ENCODE data around the gene SNTA1. TPM values are rescaled to one million over a fixed set of nuclear protein-coding genes. Genes with fewer than 3 reads are reported as not detected.
A peak's percentile ranks its signal among the peaks of the same experiment; 100 is the strongest.
"Not testable (repeated sequence)": the region's sequence is repeated elsewhere in the genome, so short reads cannot be mapped to it uniquely, and the experiment has no call there.

Gene SNTA1
- total RNA-seq, 1 experiment from 2014 or later, result 7.6 TPM

- Mint-ChIP-seq H3K4me1 (ENCODE audit: low read depth, unreplicated experiment) (peaks cover 19% of the 10 kb centered on the region), H3K36me3 (ENCODE audit: insufficient read depth, unreplicated experiment) (peaks cover 26% of the 10 kb centered on the region), H3K27ac (ENCODE audit: unreplicated experiment) (no peak overlapping the region), H3K9me3 (ENCODE audit: low read depth, unreplicated experiment) (no peaks in the 10 kb centered on the region), H3K27me3 (ENCODE audit: unreplicated experiment) (no peaks in the 10 kb centered on the region), H3K4me3 (ENCODE audit: low read depth, unreplicated experiment) (peak overlapping the region; percentile 99)
- intact Hi-C loops (cut with micrococcal nuclease; ENCODE audit: unreplicated experiment), result loop anchor here (5.0 kb wide), 1 partner anchor 267 kb away; the partner anchor contains the start of gene ACTL10
- CTCF ChIA-PET, result interaction anchor here (1.1 to 2.6 kb wide), 5 partner anchors 20 to 267 kb away, joined by 3 to 13 read pairs (median 6); partner anchors contain the start of genes ACTL10 and SNTA1
- DNase-seq, result no peak
- no peak for TF ChIP-seq CTCF (IDR thresholded peaks at IDR 0.05; ENCODE audit: unreplicated experiment)
- BruUV-seq (replicated peaks), result no TSS peak
Observed at GRCh38 chr20:33399924-33400323, 43.6 kb downstream of the SNTA1 start.

GRCh38 chr20:33394718-33395117, 48.8 kb downstream of the SNTA1 start:
- H3K36me3 Mint-ChIP-seq (ENCODE audit: insufficient read depth, unreplicated experiment), result peaks cover 28% of the 10 kb centered on the region
- no peak overlapping the region for H3K4me3 Mint-ChIP-seq (ENCODE audit: low read depth, unreplicated experiment)
- intact Hi-C loops (cut with micrococcal nuclease; ENCODE audit: unreplicated experiment), result no loop called here
- H3K9me3 Mint-ChIP-seq (ENCODE audit: low read depth, unreplicated experiment), result no peaks in the 10 kb centered on the region
- TF ChIP-seq CTCF (IDR thresholded peaks at IDR 0.05; ENCODE audit: unreplicated experiment), result no peak
- no peaks in the 10 kb centered on the region for H3K27me3 Mint-ChIP-seq (ENCODE audit: unreplicated experiment)
- CTCF ChIA-PET, result interaction anchor here (0.7 kb wide), 1 partner anchor 384 kb away, joined by 3 read pairs; no protein-coding TSS in a partner anchor
- no TSS peak for BruUV-seq (replicated peaks)
- no peak overlapping the region for H3K27ac Mint-ChIP-seq (ENCODE audit: unreplicated experiment)
- H3K4me1 Mint-ChIP-seq (ENCODE audit: low read depth, unreplicated experiment), result peaks cover 9% of the 10 kb centered on the region
- peak; percentile 27 for DNase-seq

- H3K36me3 Mint-ChIP-seq (ENCODE audit: insufficient read depth, unreplicated experiment), result peaks cover 33% of the 10 kb centered on the region
- H3K4me3 Mint-ChIP-seq (ENCODE audit: low read depth, unreplicated experiment), result no peak overlapping the region
- TF ChIP-seq CTCF (IDR thresholded peaks at IDR 0.05; ENCODE audit: unreplicated experiment), result no peak
- H3K27me3 Mint-ChIP-seq (ENCODE audit: unreplicated experiment), result no peaks in the 10 kb centered on the region
- H3K4me1 Mint-ChIP-seq (ENCODE audit: low read depth, unreplicated experiment), result no peaks in the 10 kb centered on the region
- DNase-seq, result no peak
- intact Hi-C loops (cut with micrococcal nuclease; ENCODE audit: unreplicated experiment), result no loop called here
- H3K9me3 Mint-ChIP-seq (ENCODE audit: low read depth, unreplicated experiment), result no peaks in the 10 kb centered on the region
- no peak overlapping the region for H3K27ac Mint-ChIP-seq (ENCODE audit: unreplicated experiment)
- BruUV-seq (replicated peaks), result no TSS peak
- CTCF ChIA-PET, result interaction anchor here (0.6 to 0.7 kb wide), 2 partner anchors 14 to 718 kb away, joined by 3 read pairs; no protein-coding TSS in a partner anchor
Observed at GRCh38 chr20:33393609-33394008, 50.0 kb downstream of the SNTA1 start.

- no peak for DNase-seq
- Mint-ChIP-seq H3K4me3 (ENCODE audit: low read depth, unreplicated experiment) (no peak overlapping the region), H3K9me3 (ENCODE audit: low read depth, unreplicated experiment) (no peaks in the 10 kb centered on the region), H3K4me1 (ENCODE audit: low read depth, unreplicated experiment) (no peaks in the 10 kb centered on the region), H3K27me3 (ENCODE audit: unreplicated experiment) (no peaks in the 10 kb centered on the region), H3K36me3 (ENCODE audit: insufficient read depth, unreplicated experiment) (peaks cover 40% of the 10 kb centered on the region), H3K27ac (ENCODE audit: unreplicated experiment) (no peak overlapping the region)
- CTCF ChIA-PET, result interaction anchor here (0.6 to 0.7 kb wide), 3 partner anchors 446 to 516 kb away, joined by 3 to 5 read pairs (median 4); no protein-coding TSS in a partner anchor
- intact Hi-C loops (cut with micrococcal nuclease; ENCODE audit: unreplicated experiment), result no loop called here
- TF ChIP-seq CTCF (IDR thresholded peaks at IDR 0.05; ENCODE audit: unreplicated experiment), result no peak
- no TSS peak for BruUV-seq (replicated peaks)
Observed at GRCh38 chr20:33391722-33392415, 51.7 kb downstream of the SNTA1 start.

GRCh38 chr20:33389326-33389725, 54.2 kb downstream of the SNTA1 start:
- H3K27me3 Mint-ChIP-seq (ENCODE audit: unreplicated experiment); BruUV-seq (replicated peaks); H3K4me3 Mint-ChIP-seq (ENCODE audit: low read depth, unreplicated experiment); H3K27ac Mint-ChIP-seq (ENCODE audit: unreplicated experiment); CTCF ChIA-PET; H3K9me3 Mint-ChIP-seq (ENCODE audit: low read depth, unreplicated experiment); intact Hi-C loops (cut with micrococcal nuclease; ENCODE audit: unreplicated experiment); H3K4me1 Mint-ChIP-seq (ENCODE audit: low read depth, unreplicated experiment); DNase-seq: not testable (repeated sequence)
- peaks cover 41% of the 10 kb centered on the region for H3K36me3 Mint-ChIP-seq (ENCODE audit: insufficient read depth, unreplicated experiment)

Data from Calu3 (cell line).